Pancreas (tissue), 10 donors: ENCODE data around the gene DRICH1. TPM values are rescaled to one million over a fixed set of nuclear protein-coding genes. Genes with fewer than 3 reads are reported as not detected.

ENCODE experiments used
- ATAC-seq, 4 donors: fragments of 200-7000 bp; cut with Tn5 transposase; one replicate each; pipeline versions ENCODE4 v1.8.0 to v1.9.1; 2020; ENCODE audit warnings: mild to moderate bottlenecking in 4 of 4, moderate library complexity in 4 of 4
- DNase-seq, 6 donors: peaks; one replicate each; pipeline ENCODE4 v3.0.0-alpha.2; 2020
- FAIRE-seq: peaks from 2 replicates; lab custom pipeline; 2012; peaks lifted over from hg19 to GRCh38; lab: Jason Lieb, UNC
- H3K27ac ChIP-seq, 4 donors: fragments of 200-600 bp; sonication (generic); 1 replicate in 3 of 4; 2 replicates in 1 of 4; pipeline versions ENCODE4 v1.5.0 to v1.8.0; 2020
- H3K27me3 ChIP-seq, 4 donors: fragments of 200-600 bp; one replicate each; pipeline ENCODE4 v1.8.0; 2021
- H3K36me3 ChIP-seq, 3 donors: fragments of 200-600 bp; sonication (generic) in 1 of 3; one replicate each; pipeline versions ENCODE4 v1.5.0 to v1.8.0; 2020 to 2021
- H3K4me1 ChIP-seq, 3 donors: fragments of 200-600 bp; one replicate each; pipeline ENCODE4 v1.8.0; 2021
- H3K4me3 ChIP-seq, 4 donors: fragments of 200-600 bp; sonication (generic) in 2 of 4; one replicate each; pipeline versions ENCODE4 v1.5.0 to v1.8.0; 2020 to 2021
- H3K9me3 ChIP-seq, 4 donors: fragments of 200-600 bp; one replicate each; pipeline ENCODE4 v1.8.0; 2021
- WGBS, 2 donors: extraction: QIAGEN DNeasy Blood & Tissue Kit; methylation state at CpG; one replicate each; pipeline ENCODE4 v1.1.7; 2013; 5-methylcytosine and 5-hydroxymethylcytosine counted together
- intact Hi-C, 3 donors: fragments of 100-400 bp; cut with DNase I; formaldehyde crosslinking; loops; one replicate each; pipeline versions ENCODE4 v1.11.1 to v1.14.2; 2022
- polyA plus RNA-seq, 2 donors: library from polyadenylated mRNA; stranded (reverse); fragments of 200-250 nt; gene quantifications; one replicate each; pipeline ENCODE4 v1.2.3, GENCODE V29; 2013
- total RNA-seq, 6 donors: library from RNA; stranded (reverse); fragmentation: NEBNext Ultra II Directional in 4 of 6; extraction: Animal tissue kit (Norgen Biotek cat#: 25700) in 4 of 6; gene quantifications; one replicate each; pipeline versions ENCODE4 v1.2.1 to v1.2.4, GENCODE V29; 2021 to 2023
- TF ChIP-seq, protein P1 (sequence below), 4 donors: fragments of 200-600 bp; sonication (generic) in 3 of 4; IDR thresholded peaks; one replicate each; pipeline versions ENCODE4 v1.5.0 to v1.8.0; 2021; ENCODE audit warnings: antibody characterized with exemption in 4 of 4
- donor health status: healthy with polysubstance abuse.
- donor health status: DM: no; HTN: no; CAD: no; lungs with moderate emphysema.
- donor health status: DM: no; HTN: no; CAD: no.
- donor health status: control.
- donor health status: control.
- donor health status: Bipolar disorder and iron deficiency.
- donor health status: DM: yes; HTN: yes; CAD: no.
- donor health status: DM: no; HTN: no; CAD: no.
- donor health status: DM: no; HTN: no; CAD: no.
- donor health status: DM: yes; HTN: yes; CAD: no.

DRICH1 gene
- total and polyA plus RNA-seq, 8 donors = 0.18 to 3.2 (median 0.71) TPM; not detected in 1

DNA sequence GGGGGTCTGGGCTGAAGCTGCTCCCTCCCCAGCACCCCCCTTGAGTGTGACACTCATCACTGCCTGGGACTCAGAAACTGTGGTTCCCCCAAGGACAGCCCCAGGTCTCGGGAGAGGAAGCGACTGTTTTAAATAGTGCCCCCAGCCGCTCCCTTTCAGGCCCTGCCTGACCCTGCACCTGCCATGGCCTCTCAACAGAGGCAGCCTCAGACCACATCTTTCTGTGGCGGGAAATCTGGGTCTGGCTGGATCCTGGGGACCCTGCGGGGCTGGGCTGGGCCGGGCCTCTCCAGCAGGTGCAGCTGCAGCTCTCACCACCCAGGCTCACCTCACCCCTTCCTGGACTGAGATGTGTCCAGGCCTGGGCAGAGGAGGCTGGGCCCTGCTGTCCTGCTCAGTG lies 48.3 kb downstream of the DRICH1 start:
- no peak for ATAC-seq

DNA sequence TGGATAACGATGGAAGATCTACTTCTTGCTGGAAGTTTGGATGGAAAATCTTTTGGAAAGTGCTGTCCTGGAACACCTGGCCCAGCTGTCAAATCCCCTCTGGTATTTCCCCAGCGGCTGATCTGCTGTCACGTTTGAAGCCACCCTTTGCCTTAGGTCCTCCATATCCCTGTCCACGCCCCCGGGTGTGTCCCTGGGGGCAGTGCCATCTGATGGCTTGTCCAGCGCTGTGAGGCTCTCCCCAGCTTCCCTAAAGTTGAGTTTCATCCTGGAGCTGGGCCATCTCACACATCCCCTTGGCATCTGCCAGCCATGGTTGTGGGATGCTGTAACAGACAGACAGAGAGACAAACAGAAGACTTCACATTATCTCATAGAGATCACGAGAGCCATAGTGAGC lies 49.0 kb downstream of the DRICH1 start:
- no peaks in the 10 kb centered on the region for H3K27me3 ChIP-seq
- no peak for ATAC-seq
- whole genome bisulfite sequencing, 2 donors = 78 to 88% methylated on average over 7 of the region's 7 CpGs
- no peak for DNase-seq
- no peaks in the 10 kb centered on the region for H3K9me3 ChIP-seq
- no peaks in the 10 kb centered on the region for H3K4me1 ChIP-seq
- TF ChIP-seq, protein P1, sequence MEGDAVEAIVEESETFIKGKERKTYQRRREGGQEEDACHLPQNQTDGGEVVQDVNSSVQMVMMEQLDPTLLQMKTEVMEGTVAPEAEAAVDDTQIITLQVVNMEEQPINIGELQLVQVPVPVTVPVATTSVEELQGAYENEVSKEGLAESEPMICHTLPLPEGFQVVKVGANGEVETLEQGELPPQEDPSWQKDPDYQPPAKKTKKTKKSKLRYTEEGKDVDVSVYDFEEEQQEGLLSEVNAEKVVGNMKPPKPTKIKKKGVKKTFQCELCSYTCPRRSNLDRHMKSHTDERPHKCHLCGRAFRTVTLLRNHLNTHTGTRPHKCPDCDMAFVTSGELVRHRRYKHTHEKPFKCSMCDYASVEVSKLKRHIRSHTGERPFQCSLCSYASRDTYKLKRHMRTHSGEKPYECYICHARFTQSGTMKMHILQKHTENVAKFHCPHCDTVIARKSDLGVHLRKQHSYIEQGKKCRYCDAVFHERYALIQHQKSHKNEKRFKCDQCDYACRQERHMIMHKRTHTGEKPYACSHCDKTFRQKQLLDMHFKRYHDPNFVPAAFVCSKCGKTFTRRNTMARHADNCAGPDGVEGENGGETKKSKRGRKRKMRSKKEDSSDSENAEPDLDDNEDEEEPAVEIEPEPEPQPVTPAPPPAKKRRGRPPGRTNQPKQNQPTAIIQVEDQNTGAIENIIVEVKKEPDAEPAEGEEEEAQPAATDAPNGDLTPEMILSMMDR (IDR thresholded peaks at IDR 0.05) = no peak
- no peak overlapping the region for H3K4me3 ChIP-seq
- no peaks in the 10 kb centered on the region for H3K36me3 ChIP-seq
- no peak for FAIRE-seq
- intact Hi-C loops = no loop called here
- no peak overlapping the region for H3K27ac ChIP-seq

More for the DNA sequence above, 48.3 kb downstream of the DRICH1 start:
- intact Hi-C loops = no loop called here
- DNase-seq (no peak), FAIRE-seq (no peak)
- no peak overlapping the region for H3K27ac ChIP-seq
- no peaks in the 10 kb centered on the region for H3K4me1 ChIP-seq
- WGBS, 2 donors = 75 to 84% methylated on average over 6 of the region's 6 CpGs
- no peaks in the 10 kb centered on the region for H3K36me3 ChIP-seq
- no peaks in the 10 kb centered on the region for H3K27me3 ChIP-seq
- H3K4me3 ChIP-seq = no peak overlapping the region
- no peaks in the 10 kb centered on the region for H3K9me3 ChIP-seq
- TF ChIP-seq, protein P1 (IDR thresholded peaks at IDR 0.05) = no peak

DNA sequence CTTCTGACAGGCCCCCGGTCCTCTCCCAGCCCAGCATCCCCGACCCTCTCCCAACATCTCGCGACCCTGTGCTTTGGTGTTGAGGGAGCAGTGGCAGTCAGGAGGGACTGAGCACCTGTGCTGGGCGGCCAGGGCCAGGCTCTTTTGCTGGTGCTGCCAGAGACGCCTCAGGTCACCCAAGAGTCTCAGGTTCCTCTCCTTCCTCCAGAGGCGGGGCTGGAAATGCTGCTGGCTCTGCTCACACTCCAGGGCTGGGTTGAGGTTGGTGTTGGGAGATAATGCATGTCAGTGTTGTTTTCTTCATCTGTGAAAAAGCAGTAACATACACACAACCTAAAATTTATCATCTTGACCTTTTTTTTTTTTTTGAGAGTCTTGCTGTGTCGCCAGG lies 50.9 kb downstream of the DRICH1 start:
- 85 to 90% methylated on average over 8 of the region's 8 CpGs for WGBS, 2 donors
- Histone ChIP-seq H3K9me3 (no peaks in the 10 kb centered on the region), H3K27me3 (no peaks in the 10 kb centered on the region), H3K27ac (no peak overlapping the region), H3K4me1 (no peaks in the 10 kb centered on the region), H3K36me3 (no peaks in the 10 kb centered on the region), H3K4me3 (no peak overlapping the region)
- TF ChIP-seq, protein P1 (IDR thresholded peaks at IDR 0.05) = no peak
- intact Hi-C loops = no loop called here
- ATAC-seq = no peak
- DNase-seq = no peak
- no peak for FAIRE-seq

DNA sequence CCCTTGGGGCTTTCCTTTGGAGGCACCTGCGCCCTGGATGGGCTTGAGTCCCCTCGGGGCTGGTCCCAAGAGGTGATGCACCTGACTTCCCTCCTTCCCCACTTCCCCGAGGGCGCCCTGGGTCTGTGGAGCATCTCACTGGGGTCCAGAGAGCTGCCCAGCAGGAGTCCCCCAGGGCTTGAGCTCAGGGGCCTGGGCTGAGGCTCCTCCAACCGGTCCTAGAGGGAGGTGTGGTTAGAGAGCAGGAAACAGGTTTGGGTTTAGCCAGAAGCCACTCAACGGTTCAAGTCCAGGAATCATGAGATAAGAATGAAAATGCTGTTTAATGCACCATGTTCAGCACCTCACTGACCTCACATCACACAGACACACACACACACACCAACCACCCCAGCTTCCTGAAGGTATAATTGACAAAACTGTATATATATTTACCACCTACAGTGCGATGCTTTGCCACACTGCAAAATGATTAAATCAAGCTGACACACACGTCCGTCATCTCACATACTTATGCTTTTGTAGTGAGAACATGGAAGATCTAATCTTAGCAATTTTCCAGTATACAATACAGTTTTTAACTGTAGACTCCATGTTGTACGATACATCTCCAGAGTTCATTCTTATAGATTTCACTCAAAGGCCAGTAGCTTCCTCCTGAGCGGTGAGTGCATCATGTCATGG lies 51.4 kb downstream of the DRICH1 start:
- TF ChIP-seq, protein P1 (IDR thresholded peaks at IDR 0.05) = no peak
- no peak for FAIRE-seq
- Histone ChIP-seq H3K27ac (no peak overlapping the region), H3K4me3 (no peak overlapping the region), H3K36me3 (no peaks in the 10 kb centered on the region), H3K27me3 (no peaks in the 10 kb centered on the region), H3K4me1 (no peaks in the 10 kb centered on the region), H3K9me3 (no peaks in the 10 kb centered on the region)
- WGBS, 2 donors = 71 to 72% methylated on average over 9 to 11 of the region's 11 CpGs
- no peak for ATAC-seq
- no peak for DNase-seq
- intact Hi-C loops = no loop called here

DNA sequence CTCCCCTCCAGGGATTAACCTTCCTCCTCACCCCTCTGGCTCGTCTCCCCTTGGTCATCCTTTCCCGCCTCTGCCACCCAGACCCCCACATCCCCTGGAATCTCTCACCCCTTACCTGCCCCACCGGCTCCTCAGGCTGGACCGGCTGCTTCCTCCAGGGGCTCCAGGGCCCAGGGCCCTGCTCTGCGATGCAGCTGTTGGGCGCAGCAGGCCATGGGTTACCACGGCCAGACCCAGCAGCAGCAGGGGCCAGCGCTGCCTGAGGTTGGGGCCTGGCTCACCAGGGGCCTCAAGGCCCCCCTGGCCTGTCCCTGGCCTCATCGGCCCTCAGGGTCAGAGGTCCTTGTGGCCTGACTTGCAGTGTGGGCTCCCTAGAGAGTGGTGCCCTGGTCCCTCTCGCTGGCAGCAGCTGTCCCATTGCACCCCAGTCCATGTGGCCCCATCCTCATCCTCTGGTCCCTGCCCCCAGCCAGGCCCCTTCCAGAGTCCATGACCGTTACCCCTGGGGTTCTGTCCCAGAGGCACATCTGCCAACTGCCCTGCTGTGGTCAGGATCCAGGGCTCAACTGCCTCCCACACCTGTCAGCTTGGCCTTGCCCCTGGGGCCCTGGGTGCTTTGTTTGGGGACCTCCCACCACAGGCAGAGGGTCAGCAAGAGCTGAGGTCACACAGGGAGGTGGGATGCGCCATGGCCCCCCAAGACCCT lies 52.1 kb downstream of the DRICH1 start, which contains the start of gene IGLL1:
TSS of gene IGLL1 (minus strand) at position 421 of the 706 bp plus-strand sequence. CDS start at position 321, 100 bp downstream.
- H3K27ac ChIP-seq = no peak within 1 kb of the TSS
- DNase-seq = no peak
- 71 to 79% methylated on average over 11 to 12 of the region's 12 CpGs for WGBS, 2 donors
- H3K9me3 ChIP-seq = no peaks in the 10 kb centered on the region
- no peak for ATAC-seq
- no peaks in the 10 kb centered on the region for H3K4me1 ChIP-seq
- TF ChIP-seq, protein P1 (IDR thresholded peaks at IDR 0.05) = no peak
- intact Hi-C loops = no loop called here
- H3K27me3 ChIP-seq = no peaks in the 10 kb centered on the region
- H3K4me3 ChIP-seq = no peak within 1 kb of the TSS
- H3K36me3 ChIP-seq = no peaks in the 10 kb centered on the region
- no peak for FAIRE-seq
